Suprapubic skin (tissue), 4 donors: ENCODE measurements around the gene NCOA1. TPM values are rescaled to one million over a fixed set of nuclear protein-coding genes. Genes with fewer than 3 reads are reported as not detected.
"Not testable (repeated sequence)": the region's sequence is repeated elsewhere in the genome, so short reads cannot be mapped to it uniquely, and the experiment has no call there.

Experiments used
- DNase-seq, 2 donors: peaks; one replicate each; pipeline ENCODE4 v3.0.0-alpha.2; 2019; ENCODE audit warnings: low spot score in 2 of 2
- H3K27ac ChIP-seq: fragments of 200-600 bp; sonication (generic); one replicate; pipeline ENCODE4 v1.5.1; 2019
- H3K27me3 ChIP-seq: fragments of 200-600 bp; sonication (generic); one replicate; pipeline ENCODE4 v1.5.1; 2019
- H3K36me3 ChIP-seq: fragments of 200-600 bp; sonication (generic); one replicate; pipeline ENCODE4 v1.5.1; 2019
- H3K4me1 ChIP-seq: fragments of 200-600 bp; sonication (generic); one replicate; pipeline ENCODE4 v1.5.1; 2019
- H3K4me3 ChIP-seq: fragments of 200-600 bp; sonication (generic); one replicate; pipeline ENCODE4 v1.5.1; 2019; ENCODE audit warnings: mild to moderate bottlenecking
- H3K9me3 ChIP-seq: fragments of 200-600 bp; sonication (generic); one replicate; pipeline ENCODE4 v1.5.1; 2019
- EP300 ChIP-seq: sonication (generic); formaldehyde crosslinking; IDR thresholded peaks from one replicate; pipeline ENCODE4 v1.6.1; 2017; ENCODE audit warnings: antibody characterized with exemption
- POLR2A ChIP-seq, 2 donors: fragments of 450-650 bp; IDR thresholded peaks; one replicate each; pipeline ENCODE4 v1.6.1; 2017; ENCODE audit warnings: antibody characterized with exemption in 2 of 2, mild to moderate bottlenecking in 2 of 2, moderate library complexity in 2 of 2
- POLR2AphosphoS5 ChIP-seq, 3 donors: sonication (generic); formaldehyde crosslinking; IDR thresholded peaks; one replicate each; pipeline ENCODE4 v1.6.1; 2017; ENCODE audit warnings: antibody characterized with exemption in 3 of 3
- WGBS: methylation state at CpG from one replicate; pipeline ENCODE4 v1.1.5; 2018; 5-methylcytosine and 5-hydroxymethylcytosine counted together
- total RNA-seq, 4 donors: library from RNA; depleted of rRNA; stranded (reverse); fragments of >200 nt; gene quantifications; one replicate each; pipeline ENCODE4 v1.1.0, GENCODE V29; 2016
- TF ChIP-seq, protein P1 (sequence below), 2 donors: fragments of 200-600 bp in 1 of 2; fragments of 450-650 bp in 1 of 2; sonication (generic) in 1 of 2; IDR thresholded peaks; one replicate each; pipeline ENCODE4 v1.5.1; 2016 to 2019; ENCODE audit warnings: antibody characterized with exemption in 2 of 2, mild to moderate bottlenecking in 1 of 2, moderate library complexity in 1 of 2

Gene NCOA1
- total RNA-seq, 4 donors from 2014 or later = 40.5 to 66.1 (median 47.2) TPM

DNA sequence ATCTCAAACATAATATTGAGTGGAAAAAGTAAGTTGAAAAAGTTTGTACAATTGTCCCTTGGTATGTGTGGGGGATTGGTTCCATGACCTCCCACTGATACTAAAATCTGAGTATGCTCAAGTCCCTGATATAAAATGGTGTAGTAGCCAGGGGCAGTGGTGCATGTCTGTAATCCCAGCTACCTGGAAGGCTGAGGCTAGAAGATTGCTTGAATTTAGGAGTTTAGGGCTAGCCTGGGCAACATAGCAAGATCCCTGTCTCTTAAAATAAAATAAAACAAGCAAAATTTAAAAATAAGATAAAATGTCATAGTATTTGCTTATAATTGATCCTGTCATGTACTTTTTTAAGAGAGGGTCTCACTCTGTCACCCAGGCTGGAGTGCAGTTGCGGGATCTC, 180.2 kb downstream of the NCOA1 start:
- WGBS = 100% methylated on average over 1 of the region's 1 CpG
- no peak for TF ChIP-seq EP300
- TF ChIP-seq POLR2AphosphoS5 (IDR thresholded peaks at IDR 0.05) = no peak
- TF ChIP-seq, protein P1, sequence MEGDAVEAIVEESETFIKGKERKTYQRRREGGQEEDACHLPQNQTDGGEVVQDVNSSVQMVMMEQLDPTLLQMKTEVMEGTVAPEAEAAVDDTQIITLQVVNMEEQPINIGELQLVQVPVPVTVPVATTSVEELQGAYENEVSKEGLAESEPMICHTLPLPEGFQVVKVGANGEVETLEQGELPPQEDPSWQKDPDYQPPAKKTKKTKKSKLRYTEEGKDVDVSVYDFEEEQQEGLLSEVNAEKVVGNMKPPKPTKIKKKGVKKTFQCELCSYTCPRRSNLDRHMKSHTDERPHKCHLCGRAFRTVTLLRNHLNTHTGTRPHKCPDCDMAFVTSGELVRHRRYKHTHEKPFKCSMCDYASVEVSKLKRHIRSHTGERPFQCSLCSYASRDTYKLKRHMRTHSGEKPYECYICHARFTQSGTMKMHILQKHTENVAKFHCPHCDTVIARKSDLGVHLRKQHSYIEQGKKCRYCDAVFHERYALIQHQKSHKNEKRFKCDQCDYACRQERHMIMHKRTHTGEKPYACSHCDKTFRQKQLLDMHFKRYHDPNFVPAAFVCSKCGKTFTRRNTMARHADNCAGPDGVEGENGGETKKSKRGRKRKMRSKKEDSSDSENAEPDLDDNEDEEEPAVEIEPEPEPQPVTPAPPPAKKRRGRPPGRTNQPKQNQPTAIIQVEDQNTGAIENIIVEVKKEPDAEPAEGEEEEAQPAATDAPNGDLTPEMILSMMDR (IDR thresholded peaks at IDR 0.05) = no peak
- no peak for TF ChIP-seq POLR2A (IDR thresholded peaks at IDR 0.05)
- peaks cover 1% of the 10 kb centered on the region for H3K36me3 ChIP-seq
- H3K4me3 ChIP-seq = no peak overlapping the region
- H3K4me1 ChIP-seq = no peaks in the 10 kb centered on the region
- H3K9me3 ChIP-seq = no peaks in the 10 kb centered on the region
- DNase-seq = no peak
- no peak overlapping the region for H3K27ac ChIP-seq
- no peaks in the 10 kb centered on the region for H3K27me3 ChIP-seq

DNA sequence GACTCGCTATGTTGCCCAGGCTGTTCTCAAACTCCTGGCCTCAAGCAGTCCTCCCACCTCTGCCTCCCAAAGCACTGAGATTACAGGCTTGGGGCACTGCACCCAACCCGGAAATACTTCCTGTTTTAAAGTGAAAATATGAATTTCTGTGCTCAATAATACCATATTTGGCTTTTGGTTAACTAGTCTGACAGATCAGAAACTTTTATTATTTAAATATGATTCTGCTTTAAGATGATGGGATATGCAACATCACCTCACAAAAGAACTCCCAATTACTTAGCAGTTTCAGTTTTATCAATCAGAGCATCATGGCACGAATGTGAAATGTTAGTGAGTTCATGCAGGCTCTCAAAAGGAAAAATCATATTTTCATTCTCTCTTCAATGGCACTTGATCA, 181.5 kb downstream of the NCOA1 start:
- no peak for DNase-seq
- no peak overlapping the region for H3K4me3 ChIP-seq
- WGBS = 78% methylated on average over 3 of the region's 3 CpGs

DNA sequence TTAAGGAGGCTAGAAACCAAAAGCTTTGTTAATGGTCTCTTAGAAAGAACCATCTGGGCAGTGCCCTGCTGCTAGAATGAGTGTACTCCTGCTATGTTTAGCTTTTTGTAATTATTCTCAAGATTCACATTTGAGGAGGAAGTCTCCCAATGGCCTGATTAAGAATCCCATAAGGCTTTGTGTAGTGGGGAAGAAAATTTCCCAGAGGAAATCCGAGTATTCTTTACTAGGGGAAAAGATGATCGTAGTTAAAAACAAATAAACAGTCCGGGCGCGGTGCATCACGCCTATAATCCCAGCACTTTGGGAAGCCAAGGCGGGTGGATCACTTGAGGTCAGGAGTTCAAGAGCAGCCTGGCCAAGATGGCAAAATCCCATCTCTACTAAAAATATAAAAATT, 184.3 kb downstream of the NCOA1 start:
- H3K36me3 ChIP-seq = peaks cover 14% of the 10 kb centered on the region
- no peaks in the 10 kb centered on the region for H3K27me3 ChIP-seq
- no peak overlapping the region for H3K4me3 ChIP-seq
- H3K9me3 ChIP-seq = no peaks in the 10 kb centered on the region
- no peak overlapping the region for H3K27ac ChIP-seq
- TF ChIP-seq, protein P1 (IDR thresholded peaks at IDR 0.05) = no peak
- no peak for TF ChIP-seq POLR2AphosphoS5 (IDR thresholded peaks at IDR 0.05)
- no peak for TF ChIP-seq POLR2A (IDR thresholded peaks at IDR 0.05)
- TF ChIP-seq EP300 = no peak
- WGBS = 87% methylated on average over 7 of the region's 7 CpGs
- no peaks in the 10 kb centered on the region for H3K4me1 ChIP-seq
- no peak for DNase-seq

More for the DNA sequence above, 181.5 kb downstream of the NCOA1 start:
- no peak for TF ChIP-seq EP300
- TF ChIP-seq, protein P1 (IDR thresholded peaks at IDR 0.05) = no peak
- no peak for TF ChIP-seq POLR2A (IDR thresholded peaks at IDR 0.05)
- TF ChIP-seq POLR2AphosphoS5 (IDR thresholded peaks at IDR 0.05) = no peak
- H3K9me3 ChIP-seq = no peaks in the 10 kb centered on the region
- H3K36me3 ChIP-seq = peaks cover 10% of the 10 kb centered on the region
- H3K27me3 ChIP-seq = no peaks in the 10 kb centered on the region
- H3K4me1 ChIP-seq = no peaks in the 10 kb centered on the region
- no peak overlapping the region for H3K27ac ChIP-seq

DNA sequence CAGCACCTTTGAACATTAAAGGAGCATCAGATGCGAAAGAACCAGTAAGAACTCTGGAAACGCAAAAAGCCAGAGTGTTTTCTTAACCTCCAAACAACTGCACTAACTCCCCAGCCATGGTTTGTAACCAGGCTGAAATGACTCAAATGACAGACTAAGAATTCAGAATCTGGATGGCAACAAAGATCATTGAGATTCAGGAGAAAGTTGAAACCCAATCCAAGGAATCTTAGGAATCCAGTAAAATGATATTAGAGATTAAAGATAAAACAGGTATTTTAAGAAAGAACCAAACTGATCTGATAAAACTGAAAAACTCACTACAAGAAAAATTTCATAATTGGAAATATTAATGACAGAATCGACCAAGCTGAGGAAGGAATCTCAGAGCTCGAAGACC, 185.4 kb downstream of the NCOA1 start:
- Histone ChIP-seq H3K4me3 (no peak overlapping the region), H3K4me1 (no peaks in the 10 kb centered on the region), H3K27ac (no peak overlapping the region), H3K36me3 (peaks cover 21% of the 10 kb centered on the region), H3K9me3 (no peaks in the 10 kb centered on the region), H3K27me3 (no peaks in the 10 kb centered on the region)
- no peak for DNase-seq
- 96% methylated on average over 4 of the region's 4 CpGs for WGBS
- TF ChIP-seq POLR2A (IDR thresholded peaks at IDR 0.05) (no peak), POLR2AphosphoS5 (IDR thresholded peaks at IDR 0.05) (no peak), EP300 (no peak)
- TF ChIP-seq, protein P1 (IDR thresholded peaks at IDR 0.05) = no peak

DNA sequence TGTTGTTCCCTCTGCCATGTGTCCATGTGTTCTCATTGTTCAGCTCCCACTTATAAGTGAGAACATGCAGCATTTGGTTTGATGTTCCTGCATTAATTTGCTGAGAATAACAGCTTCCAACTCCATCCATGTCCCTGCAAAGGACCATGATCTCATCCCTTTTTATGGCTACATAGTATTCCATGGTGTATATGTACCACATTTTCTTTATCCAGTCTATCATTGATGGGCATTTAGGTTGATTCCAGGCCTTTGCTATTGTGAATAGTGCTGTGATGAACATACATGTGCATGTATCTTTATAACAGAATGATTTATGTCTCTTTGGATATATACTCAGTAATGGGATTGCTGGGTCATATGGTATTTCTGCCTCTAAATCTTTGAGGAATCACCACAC, 187.0 kb downstream of the NCOA1 start:
- not testable (repeated sequence) for H3K4me1 ChIP-seq, H3K9me3 ChIP-seq, H3K27ac ChIP-seq, H3K27me3 ChIP-seq, DNase-seq, H3K4me3 ChIP-seq
- H3K36me3 ChIP-seq = peaks cover 21% of the 10 kb centered on the region

DNA sequence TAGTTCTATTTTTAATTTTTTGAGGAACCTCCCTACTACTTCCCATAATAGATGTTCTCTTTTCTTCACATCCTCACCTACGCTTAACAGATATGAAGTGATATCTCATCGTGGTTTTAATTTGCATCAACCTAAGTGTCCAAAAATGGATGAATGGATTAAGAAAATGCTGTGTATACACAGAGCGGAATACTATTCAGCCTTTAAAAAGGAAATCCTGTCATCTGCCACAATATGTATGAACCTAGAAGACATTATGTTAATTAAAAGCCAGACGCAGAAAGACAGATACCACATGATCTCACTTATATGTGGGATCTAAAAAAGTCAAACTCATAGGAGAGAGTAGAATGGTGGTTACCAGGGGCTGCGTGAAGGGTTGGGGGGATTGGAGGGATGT, 189.1 kb downstream of the NCOA1 start:
- Histone ChIP-seq H3K27me3 (no peaks in the 10 kb centered on the region), H3K4me3 (no peak overlapping the region), H3K9me3 (no peaks in the 10 kb centered on the region), H3K27ac (no peak overlapping the region), H3K4me1 (no peaks in the 10 kb centered on the region), H3K36me3 (peaks cover 28% of the 10 kb centered on the region)
- DNase-seq = no peak
- no peak for TF ChIP-seq POLR2A (IDR thresholded peaks at IDR 0.05)
- TF ChIP-seq POLR2AphosphoS5 (IDR thresholded peaks at IDR 0.05) = no peak
- TF ChIP-seq, protein P1 (IDR thresholded peaks at IDR 0.05) = no peak
- TF ChIP-seq EP300 = no peak
- 96% methylated on average over 5 of the region's 5 CpGs for WGBS
